NT2/D1 (cell line): ENCODE data around the gene CFAP107.

ENCODE experiments used
- SUZ12 ChIP-seq: IDR thresholded peaks from 2 replicates; pipeline ENCODE4 v1.6.1; 2011; ENCODE audit not compliant: insufficient read length, insufficient read depth; ENCODE audit errors: extremely low read depth
- YY1 ChIP-seq: IDR thresholded peaks from 2 replicates; pipeline ENCODE4 v1.6.1; 2011; ENCODE audit not compliant: insufficient read length, insufficient read depth
- ZNF274 ChIP-seq: IDR thresholded peaks from 2 replicates; pipeline ENCODE4 v1.6.1; 2011; ENCODE audit warnings: mild to moderate bottlenecking, low read depth, low read length

DNA sequence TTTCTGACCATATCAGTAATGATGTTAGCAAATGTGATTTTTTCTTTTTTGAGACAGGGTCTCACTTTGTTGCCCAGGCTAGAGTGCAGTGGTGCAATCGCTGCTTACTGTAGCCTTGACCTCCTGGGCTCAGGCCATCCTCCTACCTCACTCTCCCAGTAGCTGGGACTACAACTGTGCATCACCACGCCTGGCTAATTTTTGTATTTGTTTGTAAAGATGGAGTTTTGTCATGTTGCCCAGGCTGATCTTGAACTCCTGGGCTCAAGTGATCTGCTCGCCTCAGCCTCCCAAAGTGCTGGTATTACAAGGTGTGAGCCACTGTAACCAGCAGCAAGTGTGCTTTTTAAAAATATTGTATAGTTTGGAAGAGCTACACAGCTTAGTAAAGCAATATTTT lies 4.1 kb upstream of the CFAP107 start:
- TF ChIP-seq ZNF274 (no peak), SUZ12 (no peak), YY1 (no peak)
